GM12878 (cell line): ENCODE data around the gene GMPR2. TPM values are rescaled to one million over a fixed set of nuclear protein-coding genes. Genes with fewer than 3 reads are reported as not detected.
A peak's percentile ranks its signal among the peaks of the same experiment; 100 is the strongest.

ENCODE experiments used
- BCL3 ChIP-seq: IDR thresholded peaks from 2 replicates; pipeline ENCODE4 v1.6.1; 2011; ENCODE audit warnings: borderline replicate concordance, low read depth, mild to moderate bottlenecking, moderate library complexity, low read length; ENCODE audit not compliant: insufficient read depth, poor library complexity, severe bottlenecking
- BHLHE40 ChIP-seq, 2 experiments: fragments of 450-650 bp in 1 of 2; IDR thresholded peaks; 2 replicates each; pipeline ENCODE4 v1.6.1; 2011 to 2017; ENCODE audit warnings: low read depth in 2 of 2, borderline replicate concordance in 1 of 2, improper control_type of control experiment in 1 of 2, low read length in 1 of 2, mild to moderate bottlenecking in 1 of 2
- BRCA1 ChIP-seq: IDR thresholded peaks from 2 replicates; pipeline ENCODE4 v1.6.1; 2011; ENCODE audit warnings: low read depth, low read length, improper control_type of control experiment
- CBX5 ChIP-seq: sonication (generic); IDR thresholded peaks from 2 replicates; pipeline ENCODE4 v1.6.1; 2016; ENCODE audit warnings: low read depth, moderate library complexity, mild to moderate bottlenecking, inconsistent platforms
- CHD1 ChIP-seq: IDR thresholded peaks from 2 replicates; pipeline ENCODE4 v1.6.1; 2012; ENCODE audit warnings: low read depth, low read length, improper control_type of control experiment
- CHD4 ChIP-seq: fragments of 200-600 bp; sonication (generic); IDR thresholded peaks from 2 replicates; pipeline ENCODE4 v1.6.1; 2016; ENCODE audit warnings: mild to moderate bottlenecking
- CREM ChIP-seq: IDR thresholded peaks from 2 replicates; pipeline ENCODE4 v1.6.1; 2014; ENCODE audit warnings: antibody characterized with exemption, low read depth
- EED ChIP-seq: sonication (generic); IDR thresholded peaks from 2 replicates; pipeline ENCODE4 v1.6.1; 2016; ENCODE audit warnings: antibody characterized with exemption, low read depth
- EGR1 ChIP-seq, 2 experiments: IDR thresholded peaks; 1 replicate in 1 of 2; 2 replicates in 1 of 2; pipeline ENCODE4 v1.6.1; 2011 to 2012; ENCODE audit warnings: low read depth in 2 of 2, low read length in 2 of 2, borderline replicate concordance in 1 of 2, mild to moderate bottlenecking in 1 of 2, moderate library complexity in 1 of 2
- FOXK2 ChIP-seq: fragments of 450-650 bp; IDR thresholded peaks from 2 replicates; pipeline ENCODE4 v1.6.1; 2017; ENCODE audit warnings: mild to moderate bottlenecking, moderate library complexity
- JUND ChIP-seq: IDR thresholded peaks from 2 replicates; pipeline ENCODE4 v1.6.1; 2012; ENCODE audit warnings: low read depth, mild to moderate bottlenecking, low read length, improper control_type of control experiment, moderate library complexity
- KDM1A ChIP-seq: fragments of 200-600 bp; sonication (generic); IDR thresholded peaks from 2 replicates; pipeline ENCODE4 v1.6.1; 2016; ENCODE audit warnings: borderline replicate concordance
- MAX ChIP-seq: IDR thresholded peaks from 2 replicates; pipeline ENCODE4 v1.6.1; 2012; ENCODE audit warnings: low read depth, low read length, improper control_type of control experiment
- MTA2 ChIP-seq: fragments of 450-650 bp; IDR thresholded peaks from 2 replicates; pipeline ENCODE4 v1.6.1; 2016; ENCODE audit warnings: low read depth, mild to moderate bottlenecking, moderate library complexity
- MYB ChIP-seq: fragments of 150-350 bp; IDR thresholded peaks from 2 replicates; pipeline ENCODE4 v1.6.1; 2014; ENCODE audit warnings: mild to moderate bottlenecking, low read depth, low read length, borderline replicate concordance
- NFYA ChIP-seq: IDR thresholded peaks from 2 replicates; pipeline ENCODE4 v1.6.1; 2011; ENCODE audit warnings: low read depth, mild to moderate bottlenecking, low read length, improper control_type of control experiment, borderline replicate concordance
- NFYB ChIP-seq: IDR thresholded peaks from 2 replicates; pipeline ENCODE4 v1.6.1; 2011; ENCODE audit warnings: low read depth, mild to moderate bottlenecking, low read length, improper control_type of control experiment, moderate library complexity; ENCODE audit not compliant: insufficient read depth
- NR2C2 ChIP-seq: IDR thresholded peaks from 2 replicates; pipeline ENCODE4 v1.6.1; 2011; ENCODE audit warnings: borderline replicate concordance, low read depth; ENCODE audit not compliant: control insufficient read depth, insufficient read length
- PAX5 ChIP-seq: IDR thresholded peaks from 2 replicates; pipeline ENCODE4 v1.6.1; 2011; ENCODE audit warnings: low read depth, low read length, borderline replicate concordance
- PKNOX1 ChIP-seq: fragments of 450-650 bp; IDR thresholded peaks from 2 replicates; pipeline ENCODE4 v1.6.1; 2016; ENCODE audit warnings: mild to moderate bottlenecking
- POLR2A ChIP-seq: IDR thresholded peaks from 2 replicates; pipeline ENCODE4 v1.6.1; 2011; ENCODE audit warnings: low read depth, mild to moderate bottlenecking, low read length
- POLR2AphosphoS2 ChIP-seq: IDR thresholded peaks from 2 replicates; pipeline ENCODE4 v1.6.1; 2011; ENCODE audit warnings: low read depth, mild to moderate bottlenecking, low read length, improper control_type of control experiment, moderate library complexity
- RCOR1 ChIP-seq: conservative IDR thresholded peaks from 2 replicates; pipeline ENCODE4 v1.6.1; 2012; ENCODE audit warnings: low read depth, low read length, improper control_type of control experiment
- RELA ChIP-seq: fragments of 450-650 bp; IDR thresholded peaks from 2 replicates; pipeline ENCODE4 v1.8.0; 2014; ENCODE audit warnings: borderline replicate concordance; ENCODE audit not compliant: partially characterized antibody
- ZNF24 ChIP-seq: fragments of 450-650 bp; IDR thresholded peaks from 2 replicates; pipeline ENCODE4 v1.6.1; 2017; ENCODE audit warnings: antibody characterized with exemption, mild to moderate bottlenecking
- ZNF592 ChIP-seq: fragments of 450-650 bp; IDR thresholded peaks from 2 replicates; pipeline ENCODE4 v1.6.1; 2017; ENCODE audit warnings: mild to moderate bottlenecking, moderate library complexity
- polyA plus RNA-seq, 11 experiments: library from polyadenylated mRNA; depleted of rRNA in 4 of 11; unstranded in 6 of 11; stranded (reverse) in 5 of 11; fragments of >200 nt; fragmentation: Nextera tagmentation in 4 of 11; fragmentation: Illumina TruSeq in 1 of 11; extraction: Ambion mirVana in 4 of 11; extraction: Trizol in 1 of 11; gene quantifications; 1 replicate in 1 of 11; 2 replicates in 10 of 11; pipeline versions ENCODE4 v1.2.1 to v1.2.3, GENCODE V29; 2011 to 2016; ENCODE audit warnings: inconsistent platforms in 2 of 11, missing spikeins in 2 of 11, low read depth in 1 of 11
- total RNA-seq, 4 experiments: library from RNA; depleted of rRNA in 3 of 4; stranded (reverse); fragments of >200 nt in 3 of 4; fragmentation: Illumina TruSeq in 1 of 4; extraction: Trizol in 1 of 4; gene quantifications; 2 replicates each; pipeline versions ENCODE4 v1.2.1 to v1.2.3, GENCODE V29; 2013 to 2021

The GMPR2 gene
- total and polyA plus RNA-seq, 10 of the 15 experiments (the other 5 are each of a cell fraction or from before 2014, with no cell fraction given): 55.1 to 80.3 (median 61.5) TPM

- no peak for TF ChIP-seq NFYA
- no peak for TF ChIP-seq POLR2AphosphoS2
- no peak for TF ChIP-seq ZNF592
- peak; percentile 27 for TF ChIP-seq BCL3
- no peak for TF ChIP-seq PKNOX1
- TF ChIP-seq JUND: peak; percentile 78; the same call in 1 of the 2 replicates
- peak; percentile 63; the same call in 1 of the 2 replicates for TF ChIP-seq PAX5
- TF ChIP-seq POLR2A: 0 out of 2 replicates have a peak, but pooled peaks have one; percentile 22
- TF ChIP-seq BRCA1: no peak
- TF ChIP-seq NR2C2: no peak
- TF ChIP-seq EED: peak; percentile 97
- no peak for TF ChIP-seq KDM1A
- no peak for TF ChIP-seq EGR1 (IDR thresholded peaks at IDR 0.05; ENCODE audit: borderline replicate concordance in 1 of 2, low read depth in 2 of 2, low read length in 2 of 2)
- TF ChIP-seq CREM: peak; percentile 85
- TF ChIP-seq FOXK2: no peak
- no peak for TF ChIP-seq RCOR1
- no peak for TF ChIP-seq CHD4
- TF ChIP-seq RELA: no peak
- TF ChIP-seq BHLHE40 (IDR thresholded peaks at IDR 0.05; ENCODE audit: borderline replicate concordance in 1 of 2, low read depth in 2 of 2, low read length in 1 of 2): peak; percentile 52 to 56; a peak in 2 of 4 replicates
- TF ChIP-seq MTA2: peak; percentile 92
- TF ChIP-seq CBX5: no peak
- no peak for TF ChIP-seq MAX
- no peak for TF ChIP-seq ZNF24
- no peak for TF ChIP-seq NFYB
- TF ChIP-seq CHD1: no peak
- no peak for TF ChIP-seq MYB
Measured at GRCh38 chr14:24274101-24274543, 41.4 kb downstream of the GMPR2 start (continued).
